Stimulated activated CD4-positive, alpha-beta T cell treated with anti-CD3 and anti-CD28 coated beads, Interleukin-12 subunit alpha, Interleukin-12 subunit beta, amount 100 ng/mL, for 48 hours (primary cell): ENCODE measurements around the gene PRDM2.

ENCODE experiments used
- DNase-seq, 3 donors: peaks; one replicate each; pipeline ENCODE4 v3.0.0-alpha.2; 2020; ENCODE audit warnings: low read depth in 2 of 3, low spot score in 1 of 3

The PRDM2 gene

DNA sequence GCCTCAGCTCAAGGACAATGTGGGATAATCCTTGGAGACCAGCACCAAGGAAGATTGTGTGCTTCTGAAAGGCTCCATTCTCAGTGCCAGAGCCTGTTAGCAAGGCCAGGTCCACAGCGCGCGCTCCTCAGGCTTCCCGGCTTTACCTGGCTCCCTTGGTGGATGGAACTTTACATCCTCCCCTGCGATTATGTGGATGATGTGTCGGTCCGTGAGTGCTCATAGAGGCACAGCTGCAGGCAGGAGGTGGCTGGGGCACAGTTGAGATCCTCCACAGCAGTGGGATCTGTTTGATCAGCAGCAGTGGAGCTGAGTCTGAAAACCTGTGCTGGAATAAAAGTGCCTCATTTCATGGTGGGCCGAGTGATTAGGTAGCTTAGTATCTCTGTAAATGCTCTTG lies 62.7 kb downstream of the PRDM2 start:
- no peak for DNase-seq

GRCh38 chr1:13763222-13763621 lies 63.2 kb downstream of the PRDM2 start:
- DNase-seq: no peak

DNA sequence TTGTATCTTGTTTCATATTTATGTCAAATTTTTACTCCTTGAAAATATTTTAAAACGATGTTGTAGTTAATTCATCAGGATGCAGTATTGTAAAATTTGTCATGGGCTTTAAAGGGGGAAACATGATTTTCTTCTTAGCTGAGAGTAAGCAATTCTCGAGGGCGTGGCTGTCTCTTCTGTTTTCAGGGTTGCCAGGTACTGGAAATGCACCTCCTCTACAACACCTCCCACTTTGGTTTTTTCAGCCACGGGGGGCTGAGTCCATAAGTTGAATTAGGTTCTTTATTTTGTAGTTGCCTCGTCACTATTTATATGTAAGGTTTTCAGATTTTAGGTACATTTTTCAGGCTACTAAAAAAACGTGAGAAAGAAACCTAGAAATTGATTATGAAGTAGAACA lies 64.0 kb downstream of the PRDM2 start:
- no peak for DNase-seq

GRCh38 chr1:13764588-13765332 lies 64.8 kb downstream of the PRDM2 start:
- no peak for DNase-seq

DNA sequence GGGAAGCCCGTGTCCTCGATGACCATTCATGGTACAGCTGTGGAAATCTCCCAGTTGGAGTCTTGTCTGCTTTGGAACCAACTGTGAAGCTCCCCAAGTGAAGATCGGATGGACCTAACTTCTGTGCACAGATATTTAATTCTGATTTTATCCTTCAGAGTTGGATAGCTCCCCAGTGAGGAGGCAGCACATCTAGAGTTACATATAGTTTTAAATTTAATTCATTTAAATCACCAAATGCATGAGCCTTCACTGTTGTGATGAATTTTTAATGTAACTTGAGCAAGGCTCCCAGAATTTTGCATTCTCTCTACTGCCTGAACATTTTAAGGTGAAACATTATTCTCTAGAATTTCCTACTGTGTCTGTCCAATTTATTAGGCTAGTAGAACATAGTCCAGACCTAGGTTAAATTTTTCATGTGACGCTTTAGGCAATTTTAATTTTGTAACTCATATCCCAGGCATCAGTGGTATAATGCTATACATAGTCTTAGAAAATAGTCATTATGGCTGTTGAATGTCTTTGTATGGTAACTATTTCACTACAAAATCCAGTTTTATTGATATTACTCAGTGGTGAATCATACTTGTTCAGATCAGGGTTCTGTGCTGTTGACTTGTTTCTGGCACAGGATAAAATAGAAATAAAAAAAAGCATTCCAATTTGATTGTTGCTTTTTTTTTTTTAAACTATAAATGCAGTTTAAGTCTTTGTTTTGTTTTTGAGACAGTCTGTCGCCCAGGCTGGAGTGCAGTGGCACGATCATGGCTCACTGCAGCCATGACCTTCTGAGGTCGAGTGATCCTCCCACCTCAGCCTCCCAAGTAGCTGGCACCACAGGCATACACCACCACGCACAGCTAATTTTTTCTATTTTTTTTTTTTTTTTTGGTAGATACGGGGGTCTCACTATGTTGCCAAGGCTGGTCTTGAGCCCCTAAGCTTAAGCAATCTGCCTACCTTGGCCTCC lies 66.9 kb downstream of the PRDM2 start:
- DNase-seq: no peak

DNA sequence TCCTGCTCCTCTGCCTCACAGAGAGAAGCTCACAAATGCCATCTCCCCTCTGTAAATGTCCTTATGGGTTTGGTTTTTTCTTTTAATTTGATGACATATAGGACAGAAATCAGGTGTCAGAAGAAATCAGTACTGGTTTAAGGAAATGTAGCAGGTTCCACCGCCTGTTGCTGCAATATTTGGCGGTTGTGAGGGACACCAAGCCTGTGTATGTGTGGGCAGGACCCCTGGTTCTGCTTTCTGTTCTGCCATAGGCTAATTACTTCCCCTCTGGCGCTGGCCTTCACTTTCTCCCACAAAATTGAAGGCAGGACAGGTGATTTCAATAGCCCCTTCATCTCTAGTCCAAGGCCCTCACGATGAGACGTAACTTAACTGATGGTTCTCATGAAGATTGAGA lies 69.2 kb downstream of the PRDM2 start:
- DNase-seq: no peak

DNA sequence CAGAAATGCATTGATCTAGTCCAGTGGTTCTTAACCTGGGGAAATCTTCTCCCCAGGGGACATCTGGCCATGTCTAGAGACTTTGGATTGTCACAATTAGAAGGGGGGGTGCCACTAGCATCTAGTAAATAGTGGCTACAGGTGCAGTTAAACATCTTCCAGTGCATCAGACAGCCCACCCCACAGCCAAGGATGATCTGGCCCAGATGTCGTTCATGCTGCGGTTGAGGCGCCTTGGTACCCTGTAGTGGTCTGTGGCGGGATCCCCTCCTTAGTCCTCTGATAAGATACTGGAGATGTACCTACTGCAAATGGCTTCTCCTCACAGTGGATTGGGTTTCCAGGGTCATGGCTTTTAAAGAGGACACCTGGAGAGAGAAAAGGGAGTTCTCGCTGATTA lies 69.8 kb downstream of the PRDM2 start:
- DNase-seq: no peak

DNA sequence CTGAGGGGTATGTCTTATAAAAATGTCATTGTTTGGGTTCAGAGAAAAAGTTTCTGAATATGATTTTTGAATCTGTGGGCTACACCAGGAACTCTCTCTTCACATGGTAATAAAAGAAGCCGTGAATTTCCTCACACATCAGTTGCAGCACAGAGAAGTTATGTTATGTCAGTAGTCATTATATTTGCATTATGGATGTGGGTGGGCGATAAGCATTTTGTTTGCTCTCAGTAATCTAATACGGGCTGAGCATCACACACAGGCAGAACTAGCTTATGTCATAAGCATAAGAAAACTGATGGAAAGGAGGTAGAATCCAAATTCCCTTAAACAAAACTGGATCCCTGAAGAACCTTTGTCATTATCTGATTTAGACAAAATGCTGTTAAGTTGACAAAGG lies 70.8 kb downstream of the PRDM2 start:
- no peak for DNase-seq

GRCh38 chr1:13771745-13772144 lies 71.8 kb downstream of the PRDM2 start:
- DNase-seq: no peak

DNA sequence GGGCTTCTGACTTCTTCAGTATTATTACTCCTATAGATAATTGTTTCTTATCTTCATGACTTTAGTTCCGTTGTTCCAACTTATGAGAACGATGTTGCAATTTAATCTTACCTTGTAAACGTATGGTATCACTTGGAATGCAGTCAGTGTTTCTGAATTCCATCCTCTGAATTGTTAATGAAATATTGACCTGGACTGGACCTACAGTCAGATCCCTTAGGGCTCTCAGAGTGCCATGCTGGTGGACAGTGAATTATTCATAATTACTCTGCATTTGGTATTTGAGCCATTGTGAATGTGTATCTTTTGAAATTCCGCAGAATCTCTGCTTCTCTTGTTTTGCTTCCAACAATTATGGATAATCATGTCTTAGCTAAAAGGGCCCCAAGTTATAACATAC lies 72.3 kb downstream of the PRDM2 start:
- no peak for DNase-seq

DNA sequence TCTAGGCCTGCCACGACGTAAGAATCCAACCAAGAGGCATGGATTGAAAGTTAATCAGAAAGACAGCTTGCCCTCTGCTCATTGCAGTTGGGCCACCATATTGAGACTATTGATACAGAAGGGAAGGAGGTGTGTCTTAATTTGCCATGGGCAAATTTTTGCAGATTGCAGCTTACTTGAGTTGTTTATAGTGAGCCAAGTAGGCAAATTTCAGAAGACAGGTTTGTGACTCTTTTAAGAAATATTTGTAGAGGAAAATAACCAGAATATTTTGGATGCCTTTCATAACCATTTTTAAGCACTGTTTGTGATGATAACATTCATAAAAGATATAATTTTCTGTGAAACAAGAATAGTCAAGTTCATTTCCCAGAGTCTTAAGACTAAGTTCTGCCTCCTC lies 74.1 kb downstream of the PRDM2 start:
- DNase-seq: no peak

- DNase-seq: no peak
Observed at GRCh38 chr1:13775459-13775858, 75.5 kb downstream of the PRDM2 start.

DNA sequence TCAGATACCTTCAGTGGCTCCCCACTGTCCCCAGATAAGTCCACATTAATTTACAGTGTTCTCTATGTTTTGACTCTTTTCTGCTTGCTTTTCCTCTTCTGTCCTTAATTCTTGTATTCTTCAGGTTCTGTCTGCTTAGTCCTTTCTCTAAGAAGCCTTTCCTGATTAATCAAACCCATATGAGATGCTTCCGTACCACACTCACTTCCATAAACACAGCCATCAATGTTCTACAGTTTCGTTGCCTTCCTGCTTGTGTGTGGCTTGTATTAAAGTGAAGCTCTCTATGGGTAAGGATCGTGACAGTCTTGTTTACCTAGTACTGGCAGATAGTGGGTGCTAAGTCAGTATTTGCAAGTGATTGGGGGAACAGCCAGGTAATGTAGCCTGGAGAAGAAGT lies 75.9 kb downstream of the PRDM2 start:
- DNase-seq: no peak

DNA sequence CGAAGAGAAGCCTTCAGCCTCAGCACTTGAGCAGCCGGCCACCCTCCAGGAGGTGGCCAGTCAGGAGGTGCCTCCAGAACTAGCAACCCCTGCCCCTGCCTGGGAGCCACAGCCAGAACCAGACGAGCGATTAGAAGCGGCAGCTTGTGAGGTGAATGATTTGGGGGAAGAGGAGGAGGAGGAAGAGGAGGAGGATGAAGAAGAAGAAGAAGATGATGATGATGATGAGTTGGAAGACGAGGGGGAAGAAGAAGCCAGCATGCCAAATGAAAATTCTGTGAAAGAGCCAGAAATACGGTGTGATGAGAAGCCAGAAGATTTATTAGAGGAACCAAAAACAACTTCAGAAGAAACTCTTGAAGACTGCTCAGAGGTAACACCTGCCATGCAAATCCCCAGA lies 78.4 kb downstream of the PRDM2 start:
- DNase-seq: no peak

GRCh38 chr1:13779930-13780329 lies 79.9 kb downstream of the PRDM2 start:
- DNase-seq: no peak

- DNase-seq: no peak
Observed at GRCh38 chr1:13780780-13781179, 80.8 kb downstream of the PRDM2 start.

DNA sequence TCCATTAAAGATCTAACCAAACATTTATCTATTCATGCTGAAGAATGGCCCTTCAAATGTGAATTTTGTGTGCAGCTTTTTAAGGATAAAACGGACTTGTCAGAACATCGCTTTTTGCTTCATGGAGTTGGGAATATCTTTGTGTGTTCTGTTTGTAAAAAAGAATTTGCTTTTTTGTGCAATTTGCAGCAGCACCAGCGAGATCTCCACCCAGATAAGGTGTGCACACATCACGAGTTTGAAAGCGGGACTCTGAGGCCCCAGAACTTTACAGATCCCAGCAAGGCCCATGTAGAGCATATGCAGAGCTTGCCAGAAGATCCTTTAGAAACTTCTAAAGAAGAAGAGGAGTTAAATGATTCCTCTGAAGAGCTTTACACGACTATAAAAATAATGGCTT lies 81.2 kb downstream of the PRDM2 start:
- no peak for DNase-seq

DNA sequence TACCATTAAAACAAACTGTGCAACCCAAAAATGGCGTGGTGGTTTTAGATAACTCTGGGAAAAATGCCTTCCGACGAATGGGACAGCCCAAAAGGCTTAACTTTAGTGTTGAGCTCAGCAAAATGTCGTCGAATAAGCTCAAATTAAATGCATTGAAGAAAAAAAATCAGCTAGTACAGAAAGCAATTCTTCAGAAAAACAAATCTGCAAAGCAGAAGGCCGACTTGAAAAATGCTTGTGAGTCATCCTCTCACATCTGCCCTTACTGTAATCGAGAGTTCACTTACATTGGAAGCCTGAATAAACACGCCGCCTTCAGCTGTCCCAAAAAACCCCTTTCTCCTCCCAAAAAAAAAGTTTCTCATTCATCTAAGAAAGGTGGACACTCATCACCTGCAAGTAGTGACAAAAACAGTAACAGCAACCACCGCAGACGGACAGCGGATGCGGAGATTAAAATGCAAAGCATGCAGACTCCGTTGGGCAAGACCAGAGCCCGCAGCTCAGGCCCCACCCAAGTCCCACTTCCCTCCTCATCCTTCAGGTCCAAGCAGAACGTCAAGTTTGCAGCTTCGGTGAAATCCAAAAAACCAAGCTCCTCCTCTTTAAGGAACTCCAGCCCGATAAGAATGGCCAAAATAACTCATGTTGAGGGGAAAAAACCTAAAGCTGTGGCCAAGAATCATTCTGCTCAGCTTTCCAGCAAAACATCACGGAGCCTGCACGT lies 82.1 kb downstream of the PRDM2 start:
- no peak for DNase-seq

GRCh38 chr1:13782634-13783360 lies 82.8 kb downstream of the PRDM2 start:
- DNase-seq: no peak

DNA sequence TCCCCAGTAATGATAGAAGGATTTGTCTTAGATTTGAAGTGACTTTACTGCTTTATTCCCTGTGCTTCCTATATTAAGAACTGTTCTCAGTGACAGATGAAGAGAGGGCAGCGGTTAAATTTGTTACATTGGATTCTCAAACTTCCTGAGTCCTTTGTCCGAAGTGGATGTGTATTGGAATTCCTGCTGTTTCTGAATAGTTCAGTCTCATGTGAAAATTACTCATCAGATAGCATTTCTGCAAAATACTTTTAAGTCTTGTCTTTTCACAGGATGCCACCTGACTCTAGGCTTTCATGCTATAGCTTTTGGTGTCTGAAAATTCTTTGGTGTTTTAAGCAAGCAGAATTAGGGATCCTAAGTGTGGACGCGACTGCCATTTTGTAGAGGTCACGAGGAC lies 83.6 kb downstream of the PRDM2 start:
- no peak for DNase-seq

DNA sequence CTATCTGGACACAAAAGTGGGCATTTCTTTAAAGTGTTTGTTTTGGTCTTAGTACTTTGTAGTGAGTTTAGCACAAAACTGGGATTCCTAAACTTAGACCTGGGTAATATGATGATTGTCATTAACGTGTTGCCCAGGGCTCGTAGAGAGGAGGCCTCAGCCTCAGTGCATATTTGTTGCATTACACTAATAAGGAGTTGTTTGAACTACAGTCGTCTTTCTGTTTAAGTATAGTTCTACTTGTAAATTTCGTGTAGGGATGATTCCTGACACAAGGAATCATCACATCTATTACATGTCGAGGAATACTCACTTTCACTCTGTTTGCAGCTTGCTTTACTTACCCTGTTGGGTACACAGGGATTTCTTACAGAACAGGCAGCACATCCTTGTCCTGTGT lies 85.0 kb downstream of the PRDM2 start:
- no peak for DNase-seq
